ENCODE measurements around the gene SAE1.

The SAE1 gene

GRCh38 chr19:47168065-47168464 lies 37.4 kb downstream of the SAE1 start:
- no peak for DNase-seq

- DNase-seq: no peak
Measured at GRCh38 chr19:47172666-47173455, 42.2 kb downstream of the SAE1 start.

GRCh38 chr19:47176071-47176626 lies 45.5 kb downstream of the SAE1 start:
- no peak for DNase-seq

GRCh38 chr19:47176627-47177090 lies 46.0 kb downstream of the SAE1 start:
- DNase-seq: peak; percentile 21

- no peak for DNase-seq
Measured at GRCh38 chr19:47179653-47180310, 49.1 kb downstream of the SAE1 start.

GRCh38 chr19:47183601-47184000 lies 53.0 kb downstream of the SAE1 start:
- DNase-seq: no peak

- DNase-seq: no peak
Measured at GRCh38 chr19:47186446-47187334, 56.1 kb downstream of the SAE1 start.

- DNase-seq: no peak
Measured at GRCh38 chr19:47187335-47187655, 56.7 kb downstream of the SAE1 start.

GRCh38 chr19:47187797-47188196 lies 57.2 kb downstream of the SAE1 start:
- DNase-seq: no peak

GRCh38 chr19:47188507-47189033 lies 57.9 kb downstream of the SAE1 start:
- no peak for DNase-seq

GRCh38 chr19:47190167-47190727 lies 59.6 kb downstream of the SAE1 start:
- DNase-seq: no peak

GRCh38 chr19:47195434-47195833 lies 64.8 kb downstream of the SAE1 start:
- DNase-seq: no peak

- DNase-seq: no peak
Measured at GRCh38 chr19:47197141-47197540, 66.5 kb downstream of the SAE1 start.

GRCh38 chr19:47200530-47200929 lies 69.9 kb downstream of the SAE1 start:
- no peak for DNase-seq

GRCh38 chr19:47203254-47203653 lies 72.6 kb downstream of the SAE1 start:
- DNase-seq: no peak

GRCh38 chr19:47209319-47210179 lies 78.9 kb downstream of the SAE1 start:
- DNase-seq: no peak

- no peak for DNase-seq
Measured at GRCh38 chr19:47210180-47210490, 79.5 kb downstream of the SAE1 start.

GRCh38 chr19:47210689-47211316 lies 80.2 kb downstream of the SAE1 start:
- peak; percentile 94 for DNase-seq

- no peak for DNase-seq
Measured at GRCh38 chr19:47215581-47215980, 84.9 kb downstream of the SAE1 start.

- no peak for DNase-seq
Measured at GRCh38 chr19:47221080-47221841, 90.6 kb downstream of the SAE1 start.

Measured in hematopoietic multipotent progenitor cell treated with erythropoietin and hydrocortisone succinate and interleukin-3 and kit ligand, for 4 days (in vitro differentiated cells).